Gastrocnemius medialis (tissue), 4 donors: ENCODE data around the gene CDKN2D.

Experiments used
- POLR2A ChIP-seq, 2 donors: fragments of 450-650 bp; IDR thresholded peaks; one replicate each; pipeline ENCODE4 v1.6.1; 2017; ENCODE audit warnings: antibody characterized with exemption in 2 of 2, mild to moderate bottlenecking in 2 of 2, moderate library complexity in 2 of 2
- TF ChIP-seq, protein P1 (sequence below), 5 experiments: fragments of 450-650 bp in 3 of 5; fragments of 200-600 bp in 2 of 5; sonication (generic) in 2 of 5; IDR thresholded peaks in 4 of 5; conservative IDR thresholded peaks in 1 of 5; 1 replicate in 4 of 5; 2 replicates in 1 of 5; pipeline ENCODE4 v1.5.1; 2016 to 2019; ENCODE audit warnings: antibody characterized with exemption in 5 of 5, mild to moderate bottlenecking in 3 of 5, moderate library complexity in 3 of 5

DNA sequence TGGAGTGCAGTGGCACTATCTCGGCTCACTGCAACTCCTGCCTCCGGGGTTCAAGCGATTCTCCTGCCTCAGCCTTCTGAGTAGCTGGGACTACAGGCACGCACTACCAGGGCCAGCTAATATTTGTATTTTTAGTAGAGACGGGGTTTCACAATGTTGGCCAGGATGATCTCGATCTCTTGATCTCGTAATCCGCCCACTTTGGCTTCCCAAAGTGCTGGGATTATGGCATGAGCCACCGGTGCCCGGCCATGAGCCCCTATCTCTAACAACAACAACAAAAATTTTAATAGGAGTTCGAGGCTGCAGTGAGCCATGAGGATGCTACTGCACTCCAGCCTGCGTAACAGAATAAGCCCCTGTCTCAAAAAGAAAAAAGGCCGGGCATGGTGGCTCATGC is 13.3 kb upstream of the CDKN2D start:
- TF ChIP-seq, protein P1, sequence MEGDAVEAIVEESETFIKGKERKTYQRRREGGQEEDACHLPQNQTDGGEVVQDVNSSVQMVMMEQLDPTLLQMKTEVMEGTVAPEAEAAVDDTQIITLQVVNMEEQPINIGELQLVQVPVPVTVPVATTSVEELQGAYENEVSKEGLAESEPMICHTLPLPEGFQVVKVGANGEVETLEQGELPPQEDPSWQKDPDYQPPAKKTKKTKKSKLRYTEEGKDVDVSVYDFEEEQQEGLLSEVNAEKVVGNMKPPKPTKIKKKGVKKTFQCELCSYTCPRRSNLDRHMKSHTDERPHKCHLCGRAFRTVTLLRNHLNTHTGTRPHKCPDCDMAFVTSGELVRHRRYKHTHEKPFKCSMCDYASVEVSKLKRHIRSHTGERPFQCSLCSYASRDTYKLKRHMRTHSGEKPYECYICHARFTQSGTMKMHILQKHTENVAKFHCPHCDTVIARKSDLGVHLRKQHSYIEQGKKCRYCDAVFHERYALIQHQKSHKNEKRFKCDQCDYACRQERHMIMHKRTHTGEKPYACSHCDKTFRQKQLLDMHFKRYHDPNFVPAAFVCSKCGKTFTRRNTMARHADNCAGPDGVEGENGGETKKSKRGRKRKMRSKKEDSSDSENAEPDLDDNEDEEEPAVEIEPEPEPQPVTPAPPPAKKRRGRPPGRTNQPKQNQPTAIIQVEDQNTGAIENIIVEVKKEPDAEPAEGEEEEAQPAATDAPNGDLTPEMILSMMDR (IDR thresholded peaks at IDR 0.05 in 4 of 5, conservative IDR thresholded peaks at IDR 0.05 in 1 of 5) = no peak
- no peak for TF ChIP-seq POLR2A (IDR thresholded peaks at IDR 0.05)
